H1 (cell line): ENCODE measurements around the gene RNF5. TPM values are rescaled to one million over a fixed set of nuclear protein-coding genes. Genes with fewer than 3 reads are reported as not detected.

Experiments
- ATF2 ChIP-seq: IDR thresholded peaks from 2 replicates; pipeline ENCODE4 v1.6.1; 2012; ENCODE audit warnings: low read length, inconsistent platforms
- BCL11A ChIP-seq, 2 experiments: IDR thresholded peaks; one replicate each; pipeline ENCODE4 v1.6.1; 2011; ENCODE audit warnings: low read depth in 2 of 2, low read length in 2 of 2, mild to moderate bottlenecking in 2 of 2
- CBX8 ChIP-seq: fragments of 300-800, 300-1000 bp; sonication (generic); IDR thresholded peaks from 2 replicates; pipeline ENCODE4 v1.7.1; 2016; ENCODE audit warnings: low read depth, low read length, borderline replicate concordance
- CTCF ChIP-seq, 3 experiments: IDR thresholded peaks; 1 replicate in 2 of 3; 2 replicates in 1 of 3; pipeline versions ENCODE4 v1.5.1 to v1.6.1; 2011; ENCODE audit warnings: low read length in 3 of 3, mild to moderate bottlenecking in 3 of 3, inconsistent platforms in 2 of 3, low read depth in 1 of 3, moderate library complexity in 1 of 3; ENCODE audit not compliant: insufficient read depth in 1 of 3; ENCODE audit errors: control extremely low read depth in 1 of 3
- EP300 ChIP-seq, 2 experiments: IDR thresholded peaks; 1 replicate in 1 of 2; 2 replicates in 1 of 2; pipeline ENCODE4 v1.6.1; 2011 to 2012; ENCODE audit warnings: low read depth in 2 of 2, low read length in 2 of 2, mild to moderate bottlenecking in 2 of 2, borderline replicate concordance in 1 of 2, inconsistent platforms in 1 of 2, moderate library complexity in 1 of 2
- FOSL1 ChIP-seq: IDR thresholded peaks from 2 replicates; pipeline ENCODE4 v1.6.1; 2011; ENCODE audit warnings: mild to moderate bottlenecking, low read depth, low read length, moderate library complexity; ENCODE audit not compliant: insufficient read depth
- GTF2F1 ChIP-seq: IDR thresholded peaks from 2 replicates; pipeline ENCODE4 v1.6.1; 2012; ENCODE audit warnings: low read depth, low read length, improper control_type of control experiment, borderline replicate concordance
- HDAC2 ChIP-seq, 2 experiments: fragments of 300-600 bp in 1 of 2; sonication (generic) in 1 of 2; IDR thresholded peaks; 2 replicates each; pipeline ENCODE4 v1.6.1; 2011 to 2012; ENCODE audit warnings: low read depth in 2 of 2, low read length in 2 of 2, mild to moderate bottlenecking in 2 of 2, moderate library complexity in 2 of 2, borderline replicate concordance in 1 of 2, inconsistent platforms in 1 of 2
- KDM4A ChIP-seq: IDR thresholded peaks from one replicate; pipeline ENCODE4 v1.7.1; 2012; ENCODE audit warnings: low read depth, mild to moderate bottlenecking, moderate library complexity, low read length, inconsistent platforms; ENCODE audit not compliant: severe bottlenecking
- RNF2 ChIP-seq: fragments of 200-900, 300-1000 bp; sonication (generic); IDR thresholded peaks from 2 replicates; pipeline ENCODE4 v1.7.1; 2016; ENCODE audit warnings: borderline replicate concordance, low read depth, mild to moderate bottlenecking, antibody characterized with exemption, low read length; ENCODE audit not compliant: poor library complexity, severe bottlenecking; ENCODE audit errors: missing control alignments
- SIN3A ChIP-seq, 2 experiments: IDR thresholded peaks in 1 of 2; conservative IDR thresholded peaks in 1 of 2; 2 replicates each; pipeline ENCODE4 v1.6.1; 2011 to 2012; ENCODE audit warnings: low read length in 2 of 2, improper control_type of control experiment in 1 of 2, low read depth in 1 of 2, mild to moderate bottlenecking in 1 of 2
- SP1 ChIP-seq: IDR thresholded peaks from 2 replicates; pipeline ENCODE4 v1.6.1; 2011; ENCODE audit warnings: low read depth, low read length
- SP2 ChIP-seq: IDR thresholded peaks from 2 replicates; pipeline ENCODE4 v1.6.1; 2012; ENCODE audit warnings: mild to moderate bottlenecking, low read length, inconsistent platforms
- SRF ChIP-seq: IDR thresholded peaks from 2 replicates; pipeline ENCODE4 v1.6.1; 2011; ENCODE audit warnings: mild to moderate bottlenecking, low read depth, low read length, moderate library complexity
- TAF7 ChIP-seq: optimal IDR thresholded peaks from 2 replicates; pipeline ENCODE3; 2011; ENCODE audit warnings: low read depth, mild to moderate bottlenecking, inconsistent platforms, low read length, moderate library complexity, borderline replicate concordance
- TCF12 ChIP-seq: IDR thresholded peaks from 2 replicates; pipeline ENCODE4 v1.6.1; 2011; ENCODE audit warnings: low read depth, mild to moderate bottlenecking, low read length
- TEAD4 ChIP-seq: IDR thresholded peaks from 2 replicates; pipeline ENCODE4 v1.6.1; 2012; ENCODE audit warnings: low read depth, low read length, inconsistent platforms, mixed read lengths
- polyA plus RNA-seq, 7 experiments: library from polyadenylated mRNA; depleted of rRNA in 3 of 7; stranded (reverse) in 5 of 7; unstranded in 2 of 7; fragments of >200 nt in 5 of 7; fragments of 200-250 nt in 2 of 7; gene quantifications; 1 replicate in 5 of 7; 2 replicates in 1 of 7; 4 replicates in 1 of 7; pipeline versions ENCODE4 v1.2.1 to v1.2.3, GENCODE V29; 2011 to 2013; ENCODE audit warnings: missing spikeins in 2 of 7, mixed read lengths in 2 of 7
- total RNA-seq: library from RNA; stranded (reverse); fragmentation: NEBNext Ultra II Directional; extraction: Animal tissue kit (Norgen Biotek cat#: 25700); gene quantifications from 2 replicates; pipeline ENCODE4 v1.2.1, GENCODE V29; 2021

RNF5 gene
- total and polyA plus RNA-seq, 2 of the 8 experiments (the other 6 are each of a cell fraction or from before 2014, with no cell fraction given): 90.0 to 158 TPM

- no peak; the same call in none of the 2 replicates for TF ChIP-seq ATF2
- peak in 1 of 2 experiments; percentile 64; a peak in 2 of 4 replicates for TF ChIP-seq SIN3A (conservative IDR thresholded peaks at IDR 0.05 in 1 of 2, IDR thresholded peaks at IDR 0.05 in 1 of 2; ENCODE audit: low read depth in 1 of 2, low read length in 2 of 2)
- TF ChIP-seq TCF12: no peak
- peak; percentile 52 to 76; a peak in 2 of 3 replicates for TF ChIP-seq EP300 (IDR thresholded peaks at IDR 0.05; ENCODE audit: borderline replicate concordance in 1 of 2, low read depth in 2 of 2, low read length in 2 of 2)
- TF ChIP-seq RNF2: no peak
- TF ChIP-seq FOSL1: no peak
- peak; percentile 40; the same call in 1 of the 2 replicates for TF ChIP-seq SP1
- no peak for TF ChIP-seq SP2
- peak in 1 of 2 experiments; percentile 64; a peak in 1 of 4 replicates for TF ChIP-seq HDAC2 (IDR thresholded peaks at IDR 0.05; ENCODE audit: borderline replicate concordance in 1 of 2, low read depth in 2 of 2, low read length in 2 of 2)
- no peak for TF ChIP-seq BCL11A (IDR thresholded peaks at IDR 0.05; ENCODE audit: low read depth in 2 of 2, low read length in 2 of 2)
- peak; percentile 68 for TF ChIP-seq KDM4A
- TF ChIP-seq CBX8: no peak
- TF ChIP-seq TEAD4: no peak
- peak; percentile 8; the same call in 1 of the 2 replicates for TF ChIP-seq GTF2F1
- TF ChIP-seq CTCF (IDR thresholded peaks at IDR 0.05; ENCODE audit: control extremely low read depth in 1 of 3, insufficient read depth in 1 of 3, low read depth in 1 of 3, low read length in 3 of 3): peak in 1 of 3 experiments; percentile 4; a peak in 1 of 4 replicates
- TF ChIP-seq SRF: no peak; the same call in 1 of the 2 replicates
- peak; percentile 88 for TF ChIP-seq TAF7
Observed at GRCh38 chr6:32195902-32196681, 17.9 kb downstream of the RNF5 start (continued).
